Thyroid gland (tissue), 4 donors: ENCODE results near the gene FOXD4L1. TPM values are rescaled to one million over a fixed set of nuclear protein-coding genes. Genes with fewer than 3 reads are reported as not detected.
A peak's percentile ranks its signal among the peaks of the same experiment; 100 is the strongest.
"Not testable (repeated sequence)": the region's sequence is repeated elsewhere in the genome, so short reads cannot be mapped to it uniquely, and the experiment has no call there.

Experiments
- DNase-seq, 2 donors: peaks; one replicate each; pipeline ENCODE4 v3.0.0-alpha.2; 2019
- H3K27ac ChIP-seq, 3 donors: fragments of 200-600 bp; sonication (generic); 1 replicate in 2 of 3; 2 replicates in 1 of 3; pipeline ENCODE4 v1.5.1; 2016 to 2019; ENCODE audit warnings: mild to moderate bottlenecking in 1 of 3, moderate library complexity in 1 of 3
- H3K27me3 ChIP-seq: fragments of 200-600 bp; sonication (generic); one replicate; pipeline ENCODE4 v1.5.1; 2019
- H3K36me3 ChIP-seq, 2 donors: fragments of 200-600 bp; sonication (generic); one replicate each; pipeline ENCODE4 v1.5.1; 2016 to 2019
- H3K4me1 ChIP-seq, 2 donors: fragments of 200-600 bp; sonication (generic); one replicate each; pipeline ENCODE4 v1.5.1; 2017 to 2019
- H3K4me3 ChIP-seq, 3 donors: fragments of 200-600 bp; sonication (generic); replicated peaks in 1 of 3; 1 replicate in 2 of 3; 2 replicates in 1 of 3; pipeline ENCODE4 v1.5.1; 2016; ENCODE audit warnings: mild to moderate bottlenecking in 1 of 3
- H3K9me3 ChIP-seq: fragments of 200-600 bp; sonication (generic); one replicate; pipeline ENCODE4 v1.5.1; 2017
- WGBS, 2 donors: methylation state at CpG; one replicate each; pipeline ENCODE4 v1.1.5; 2017; 5-methylcytosine and 5-hydroxymethylcytosine counted together
- intact Hi-C: fragments of 100-400 bp; cut with DNase I; formaldehyde crosslinking; loops from one replicate; pipeline ENCODE4 v1.15.1; 2023
- total RNA-seq, 4 donors: library from RNA; depleted of rRNA; stranded (reverse); fragments of >200 nt; gene quantifications; one replicate each; pipeline ENCODE4 v1.2.3, GENCODE V29; 2016

FOXD4L1 gene
- total RNA-seq: 1 to 10 TPM in 1 of 4 donors, under 1 TPM in 1, not detected in 2; 0.33 to 2.0 TPM

DNA sequence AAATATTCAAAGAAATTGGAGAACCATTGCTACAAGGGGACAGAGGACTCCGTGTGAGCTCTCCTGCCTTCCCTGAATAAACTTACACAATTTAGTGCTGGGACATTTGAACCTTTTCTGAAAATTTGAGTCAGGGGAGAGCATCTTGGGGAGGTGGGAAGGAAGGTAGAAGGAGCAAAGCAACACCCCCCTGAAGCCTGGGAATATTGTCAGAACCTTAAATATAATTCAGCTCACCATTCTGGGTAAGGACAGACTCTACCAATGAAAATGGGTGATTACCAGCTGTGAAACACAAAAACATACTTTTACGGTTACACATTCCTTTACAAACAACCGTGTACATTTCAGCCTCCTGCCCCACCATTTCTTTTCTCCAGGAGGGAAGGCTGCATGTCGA lies at the start of gene FOXD4L1:
FOXD4L1 (plus strand) TSS at position 301 of the 400 bp plus-strand sequence. CDS start 592 bp downstream, outside the sequence.
- H3K27ac ChIP-seq, H3K9me3 ChIP-seq, H3K27me3 ChIP-seq, DNase-seq, intact Hi-C loops, H3K4me3 ChIP-seq, H3K36me3 ChIP-seq: not testable (repeated sequence)
- peaks cover 0 to 14% of the 10 kb centered on the region in 2 donors for H3K4me1 ChIP-seq
- WGBS, 2 donors: 72 to 93% methylated on average over 2 to 4 of the region's 4 CpGs

GRCh38 chr2:113465770-113466169 lies 32.7 kb upstream of the FOXD4L1 start:
- H3K27me3 ChIP-seq, H3K9me3 ChIP-seq, H3K36me3 ChIP-seq, intact Hi-C loops, H3K4me1 ChIP-seq, H3K27ac ChIP-seq, H3K4me3 ChIP-seq: not testable (repeated sequence)
- DNase-seq: peak; percentile 1 to 2

DNA sequence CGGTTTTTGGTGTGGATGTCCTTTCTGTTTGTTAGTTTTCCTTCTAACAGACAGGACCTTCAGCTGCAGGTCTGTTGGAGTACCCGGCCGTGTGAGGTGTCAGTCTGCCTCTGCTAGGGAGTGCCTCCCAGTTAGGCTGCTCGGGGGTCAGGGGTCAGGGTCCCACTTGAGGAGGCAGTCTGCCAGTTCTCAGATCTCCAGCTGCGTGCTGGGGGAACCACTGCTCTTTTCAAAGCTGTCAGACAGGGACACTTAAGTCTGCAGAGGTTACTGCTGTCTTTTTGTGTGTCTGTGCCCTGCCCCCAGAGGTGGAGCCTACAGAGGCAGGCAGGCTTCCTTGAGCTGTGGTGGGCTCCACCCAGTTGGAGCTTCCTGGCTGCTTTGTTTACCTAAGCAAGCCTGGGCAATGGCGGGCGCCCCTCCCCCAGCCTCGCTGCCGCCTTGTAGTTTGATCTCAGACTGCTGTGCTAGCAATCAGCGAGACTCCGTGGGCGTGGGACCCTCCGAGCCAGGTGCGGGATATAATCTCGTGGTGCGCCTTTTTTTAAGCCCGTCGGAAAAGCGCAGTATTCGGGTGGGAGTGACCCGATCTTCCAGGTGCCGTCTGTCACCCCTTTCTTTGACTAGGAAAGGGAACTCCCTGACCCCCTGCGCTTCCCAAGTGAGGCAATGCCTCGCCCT lies 21.6 kb upstream of the FOXD4L1 start:
- WGBS, 2 donors: 95% methylated on average over 20 to 21 of the region's 24 CpGs
- H3K4me3 ChIP-seq, H3K9me3 ChIP-seq, H3K36me3 ChIP-seq, H3K27ac ChIP-seq, H3K27me3 ChIP-seq, intact Hi-C loops, DNase-seq, H3K4me1 ChIP-seq: not testable (repeated sequence)

DNA sequence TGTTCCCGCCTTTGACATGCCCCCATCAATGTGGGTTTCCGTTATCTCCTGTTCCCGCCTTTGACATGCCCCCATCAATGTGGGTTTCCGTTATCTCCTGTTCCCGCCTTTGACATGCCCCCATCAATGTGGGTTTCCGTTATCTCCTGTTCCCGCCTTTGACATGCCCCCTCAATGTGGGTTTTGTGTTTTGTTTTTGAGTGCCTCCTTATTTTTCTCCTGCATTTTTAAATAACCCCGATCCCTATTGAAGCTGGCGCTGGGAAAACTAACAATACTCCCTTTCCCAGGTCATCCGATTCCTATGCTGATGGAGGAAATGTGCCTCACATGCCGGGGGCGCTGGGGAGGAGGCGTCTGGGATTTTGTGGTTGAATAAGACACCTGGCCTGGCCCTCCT lies 1.9 kb upstream of the FOXD4L1 start:
- H3K27me3 ChIP-seq, H3K36me3 ChIP-seq, H3K27ac ChIP-seq, H3K4me3 ChIP-seq, DNase-seq, H3K4me1 ChIP-seq, intact Hi-C loops, H3K9me3 ChIP-seq: not testable (repeated sequence)
- 96 to 99% methylated on average over 13 of the region's 13 CpGs for WGBS, 2 donors

DNA sequence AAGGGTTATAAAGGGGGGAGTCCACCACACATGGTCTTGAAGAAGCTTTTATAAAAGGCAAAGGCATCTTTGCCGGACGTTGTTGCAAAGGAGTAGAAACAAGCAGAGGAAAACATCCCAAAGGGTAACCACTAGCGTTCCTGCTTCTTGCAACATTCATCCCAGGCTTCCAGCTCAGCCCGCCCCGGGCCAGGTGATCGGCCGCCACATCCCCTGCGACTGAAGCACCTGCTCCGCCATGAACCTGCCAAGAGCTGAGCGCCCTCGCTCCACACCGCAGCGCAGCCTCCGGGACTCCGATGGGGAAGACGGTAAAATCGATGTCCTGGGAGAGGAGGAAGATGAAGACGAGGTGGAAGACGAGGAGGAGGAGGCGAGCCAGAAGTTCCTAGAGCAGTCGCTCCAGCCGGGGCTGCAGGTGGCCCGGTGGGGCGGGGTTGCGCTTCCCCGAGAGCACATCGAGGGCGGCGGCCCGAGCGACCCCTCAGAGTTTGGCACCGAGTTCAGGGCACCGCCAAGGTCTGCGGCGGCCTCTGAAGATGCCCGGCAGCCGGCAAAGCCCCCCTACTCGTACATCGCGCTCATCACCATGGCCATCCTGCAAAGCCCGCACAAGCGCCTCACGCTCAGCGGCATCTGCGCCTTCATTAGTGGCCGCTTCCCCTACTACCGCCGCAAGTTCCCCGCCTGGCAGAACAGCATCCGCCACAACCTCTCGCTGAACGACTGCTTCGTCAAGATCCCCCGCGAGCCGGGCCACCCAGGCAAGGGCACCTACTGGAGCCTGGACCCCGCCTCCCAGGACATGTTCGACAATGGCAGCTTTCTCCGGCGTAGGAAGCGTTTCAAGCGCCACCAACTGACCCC lies 787 bp downstream of the FOXD4L1 start:
- H3K4me3 ChIP-seq, H3K9me3 ChIP-seq, intact Hi-C loops, DNase-seq, H3K27me3 ChIP-seq, H3K36me3 ChIP-seq, H3K27ac ChIP-seq: not testable (repeated sequence)
- H3K4me1 ChIP-seq: peaks cover 0 to 22% of the 10 kb centered on the region in 2 donors
- 10 to 11% methylated on average over 25 to 41 of the region's 62 CpGs for WGBS, 2 donors

DNA sequence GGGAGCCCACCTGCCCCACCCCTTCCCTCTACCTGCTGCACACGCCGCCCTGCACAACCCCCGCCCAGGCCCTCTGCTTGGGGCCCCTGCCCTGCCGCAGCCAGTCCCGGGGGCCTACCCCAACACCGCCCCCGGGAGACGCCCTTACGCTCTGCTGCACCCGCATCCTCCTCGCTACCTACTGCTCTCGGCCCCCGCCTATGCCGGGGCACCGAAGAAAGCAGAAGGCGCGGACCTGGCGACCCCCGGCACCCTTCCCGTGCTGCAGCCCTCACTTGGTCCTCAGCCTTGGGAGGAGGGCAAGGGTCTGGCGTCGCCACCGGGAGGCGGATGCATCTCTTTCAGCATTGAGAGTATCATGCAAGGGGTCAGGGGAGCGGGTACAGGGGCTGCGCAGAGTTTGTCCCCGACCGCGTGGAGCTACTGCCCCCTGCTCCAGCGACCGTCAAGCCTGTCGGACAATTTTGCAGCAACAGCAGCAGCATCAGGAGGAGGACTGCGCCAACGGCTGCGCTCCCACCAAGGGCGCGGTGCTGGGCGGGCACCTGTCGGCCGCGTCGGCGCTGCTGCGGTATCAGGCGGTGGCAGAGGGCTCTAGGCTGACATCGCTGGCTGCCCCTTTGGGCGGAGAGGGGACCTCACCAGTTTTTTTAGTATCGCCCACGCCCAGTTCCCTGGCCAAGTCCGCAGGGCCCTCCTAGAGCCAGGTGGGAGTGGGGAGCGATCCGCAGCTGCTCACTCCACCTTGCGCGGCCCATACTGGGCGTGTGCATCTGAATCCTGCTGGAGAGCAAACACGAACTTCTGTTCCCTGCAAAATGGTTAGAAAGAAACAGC lies 1.6 kb downstream of the FOXD4L1 start:
- DNase-seq, H3K27ac ChIP-seq, H3K36me3 ChIP-seq, H3K9me3 ChIP-seq, H3K4me3 ChIP-seq, H3K27me3 ChIP-seq, intact Hi-C loops: not testable (repeated sequence)
- 6 to 29% methylated on average over 4 to 6 of the region's 56 CpGs for WGBS, 2 donors
- H3K4me1 ChIP-seq: peaks cover 0 to 22% of the 10 kb centered on the region in 2 donors

DNA sequence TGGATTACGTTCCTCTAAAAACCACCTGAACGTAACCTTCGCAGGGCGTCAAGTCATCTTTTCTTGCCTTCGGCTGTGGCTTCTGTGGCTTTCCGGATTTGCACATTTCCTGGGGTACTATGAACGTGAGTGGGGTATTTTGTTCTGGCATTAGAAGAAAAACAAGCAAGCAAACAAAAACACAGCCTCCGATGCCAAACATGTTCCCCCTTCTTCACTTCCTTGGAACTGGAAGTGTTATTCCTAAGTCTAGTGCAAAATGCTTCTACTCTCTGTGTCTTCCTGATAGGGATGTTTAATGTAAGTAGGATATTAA lies 2.2 kb downstream of the FOXD4L1 start:
- intact Hi-C loops, DNase-seq, H3K27ac ChIP-seq, H3K4me3 ChIP-seq, H3K36me3 ChIP-seq, H3K27me3 ChIP-seq, H3K9me3 ChIP-seq: not testable (repeated sequence)
- peaks cover 0 to 22% of the 10 kb centered on the region in 2 donors for H3K4me1 ChIP-seq
- 24 to 30% methylated on average over 8 of the region's 8 CpGs for WGBS, 2 donors

- H3K27me3 ChIP-seq, intact Hi-C loops, H3K9me3 ChIP-seq, DNase-seq, H3K27ac ChIP-seq, H3K36me3 ChIP-seq: not testable (repeated sequence)
- Histone ChIP-seq H3K4me3 (peak overlapping the region in 1 of 3 donors; percentile 28), H3K4me1 (peaks cover 0 to 22% of the 10 kb centered on the region in 2 donors)
- WGBS, 2 donors: 7 to 8% methylated on average over 14 to 18 of the region's 73 CpGs
Observed at GRCh38 chr2:113502216-113503093, 4.0 kb downstream of the FOXD4L1 start.

- H3K36me3 ChIP-seq, H3K27me3 ChIP-seq, H3K9me3 ChIP-seq, H3K27ac ChIP-seq, intact Hi-C loops: not testable (repeated sequence)
- DNase-seq: peak; percentile 14 to 19
- Histone ChIP-seq H3K4me3 (peak overlapping the region in 2 of 3 donors; percentile 25 to 28), H3K4me1 (peaks cover 0 to 22% of the 10 kb centered on the region in 2 donors)
- 0 to 1% methylated on average over 13 to 28 of the region's 116 CpGs for WGBS, 2 donors
Observed at GRCh38 chr2:113503094-113504042, 4.9 kb downstream of the FOXD4L1 start.

GRCh38 chr2:113504081-113504480 lies 5.6 kb downstream of the FOXD4L1 start:
- H3K9me3 ChIP-seq, H3K4me3 ChIP-seq, H3K27ac ChIP-seq, H3K27me3 ChIP-seq, intact Hi-C loops, H3K36me3 ChIP-seq, DNase-seq: not testable (repeated sequence)
- 10 to 14% methylated on average over 13 to 19 of the region's 23 CpGs for WGBS, 2 donors
- H3K4me1 ChIP-seq: peaks cover 0 to 22% of the 10 kb centered on the region in 2 donors
